IMR-90 (cell line): Measurements from ENCODE around the gene PLCD1. TPM values are rescaled to one million over a fixed set of nuclear protein-coding genes. Genes with fewer than 3 reads are reported as not detected.
"Not testable (repeated sequence)": the region's sequence is repeated elsewhere in the genome, so short reads cannot be mapped to it uniquely, and the experiment has no call there.

Experiments
- ATAC-seq: fragments of 200-7000 bp; cut with Tn5 transposase; 2 replicates; pipeline ENCODE4 v1.9.1; 2020; ENCODE audit warnings: low read depth, mild to moderate bottlenecking, moderate library complexity
- BruUV-seq: library from RNA; stranded (reverse); fragments of 400-500 nt; replicated peaks from 2 replicates; lab custom pipeline; 2021; lab: Mats Ljungman, UMichigan
- CTCF ChIA-PET: fragments of 300-600 bp; formaldehyde crosslinking; extraction: SDS; loops from one replicate; lab custom pipeline; 2021; ENCODE audit warnings: antibody characterized with exemption; lab: Yijun Ruan, JAX
- POLR2A ChIA-PET: fragments of 300-600 bp; sonication (Branson Sonifier 250); formaldehyde crosslinking; loops from one replicate; lab custom pipeline; 2022; ENCODE audit warnings: antibody characterized with exemption; ENCODE audit not compliant: unreplicated experiment; lab: Charles Lee
- DNase-seq: peaks from one replicate; pipeline ENCODE4 v3.0.0; 2013
- H2AFZ ChIP-seq: replicated peaks from 2 replicates; pipeline ENCODE3; 2013; ENCODE audit warnings: low read length, mild to moderate bottlenecking; ENCODE audit not compliant: poor library complexity
- H2AK5ac ChIP-seq: 2 replicates; pipeline ENCODE4 v1.6.1; 2013; ENCODE audit warnings: low read depth, low read length, inconsistent platforms
- H2AK9ac ChIP-seq: replicated peaks from 2 replicates; pipeline ENCODE3; 2013; ENCODE audit warnings: mild to moderate bottlenecking, low read depth, low read length, moderate library complexity; ENCODE audit not compliant: poor library complexity
- H2BK120ac ChIP-seq: 2 replicates; pipeline ENCODE4 v1.6.1; 2013; ENCODE audit warnings: low read depth, low read length, inconsistent platforms
- H2BK15ac ChIP-seq: 3 replicates; pipeline ENCODE4 v1.6.1; 2013; ENCODE audit warnings: low read depth, low read length, inconsistent platforms
- H2BK20ac ChIP-seq: 2 replicates; pipeline ENCODE4 v1.6.1; 2013; ENCODE audit warnings: low read depth, mild to moderate bottlenecking, inconsistent platforms, low read length, moderate library complexity
- H2BK5ac ChIP-seq: 2 replicates; pipeline ENCODE4 v1.6.1; 2013; ENCODE audit warnings: mild to moderate bottlenecking, low read depth, low read length, inconsistent platforms; ENCODE audit not compliant: poor library complexity, severe bottlenecking
- H3K14ac ChIP-seq: replicated peaks from 2 replicates; pipeline ENCODE4 v1.6.1; 2013; ENCODE audit warnings: low read depth, low read length, inconsistent platforms
- H3K18ac ChIP-seq: 2 replicates; pipeline ENCODE4 v1.6.1; 2013; ENCODE audit warnings: low read depth, low read length, control low read depth
- H3K23ac ChIP-seq: 2 replicates; pipeline ENCODE4 v1.6.1; 2013; ENCODE audit warnings: low read depth, low read length, inconsistent platforms
- H3K27ac ChIP-seq: 2 replicates; pipeline ENCODE4 v1.5.1; 2013; ENCODE audit warnings: mild to moderate bottlenecking, control low read depth, low read length; ENCODE audit not compliant: insufficient read depth
- H3K27me3 ChIP-seq: 2 replicates; pipeline ENCODE4 v1.6.1; 2013; ENCODE audit warnings: low read length; ENCODE audit not compliant: control insufficient read depth, insufficient read depth
- H3K36me3 ChIP-seq: 2 replicates; pipeline ENCODE4 v1.6.1; 2013; ENCODE audit warnings: low read length, mixed read lengths; ENCODE audit not compliant: control insufficient read depth, insufficient read depth
- H3K4ac ChIP-seq: 2 replicates; pipeline ENCODE4 v1.6.1; 2013; ENCODE audit warnings: low read depth, low read length, inconsistent platforms
- H3K4me1 ChIP-seq: 2 replicates; pipeline ENCODE4 v1.6.1; 2013; ENCODE audit warnings: low read length, mixed read lengths; ENCODE audit not compliant: control insufficient read depth, insufficient read depth
- H3K4me2 ChIP-seq: 2 replicates; pipeline ENCODE4 v1.6.1; 2013; ENCODE audit warnings: low read depth, mild to moderate bottlenecking, control low read depth, low read length, moderate library complexity
- H3K4me3 ChIP-seq: 2 replicates; pipeline ENCODE4 v1.5.1; 2013; ENCODE audit warnings: low read depth, mild to moderate bottlenecking, control low read depth, low read length, moderate library complexity; ENCODE audit not compliant: insufficient read depth
- H3K56ac ChIP-seq: 2 replicates; pipeline ENCODE4 v1.6.1; 2013; ENCODE audit warnings: low read length, inconsistent platforms; ENCODE audit not compliant: insufficient read depth; ENCODE audit errors: extremely low read depth
- H3K79me1 ChIP-seq, 2 experiments: 2 replicates each; pipeline ENCODE4 v1.6.1; 2013; ENCODE audit warnings: low read length in 2 of 2, inconsistent platforms in 1 of 2, low read depth in 1 of 2
- H3K9ac ChIP-seq: 2 replicates; pipeline ENCODE4 v1.6.1; 2013; ENCODE audit warnings: low read depth, low read length, control low read depth
- H3K9me1 ChIP-seq: 2 replicates; pipeline ENCODE4 v1.6.1; 2013; ENCODE audit warnings: low read length, inconsistent platforms; ENCODE audit not compliant: insufficient read depth
- H3K9me3 ChIP-seq: 2 replicates; pipeline ENCODE4 v1.6.1; 2013; ENCODE audit warnings: low read length; ENCODE audit not compliant: control insufficient read depth, insufficient read depth
- H4K20me1 ChIP-seq: 2 replicates; pipeline ENCODE4 v1.6.1; 2013; ENCODE audit warnings: low read length, inconsistent platforms; ENCODE audit not compliant: insufficient read depth
- H4K5ac ChIP-seq: 2 replicates; pipeline ENCODE4 v1.6.1; 2013; ENCODE audit warnings: mild to moderate bottlenecking, low read depth, low read length, control low read depth
- H4K8ac ChIP-seq, 2 experiments: 2 replicates each; pipeline ENCODE4 v1.6.1; 2013; ENCODE audit warnings: low read depth in 2 of 2, low read length in 2 of 2, control low read depth in 1 of 2, inconsistent platforms in 1 of 2
- H4K91ac ChIP-seq: 2 replicates; pipeline ENCODE4 v1.6.1; 2013; ENCODE audit warnings: low read depth, low read length, inconsistent platforms; ENCODE audit not compliant: insufficient read depth
- WGBS, 2 experiments: methylation state at CpG; one replicate each; pipeline versions ENCODE4 v1.1.5 to v1.1.7; 2013; ENCODE audit warnings: missing lambda C conversion rate in 2 of 2; ENCODE audit not compliant: insufficient read length in 1 of 2; ENCODE audit errors: extremely low coverage in 2 of 2; 5-methylcytosine and 5-hydroxymethylcytosine counted together
- dilution Hi-C: fragments of 300-500 bp; cut with HindIII; formaldehyde crosslinking; loops from one replicate; pipeline ENCODE4 v1.14.3; 2018; ENCODE audit warnings: low sequenced_read_pairs; ENCODE audit not compliant: unreplicated experiment
- in situ Hi-C: fragments of 300-500 bp; cut with MboI; formaldehyde crosslinking; loops from 3 replicates; pipeline ENCODE4 v1.14.3; 2019; ENCODE audit warnings: low sequenced_read_pairs, inconsistent platforms, mixed read lengths
- intact Hi-C: fragments of 100-400 bp; cut with micrococcal nuclease; formaldehyde crosslinking; loops from 2 replicates; pipeline ENCODE4 v1.10.0; 2022
- polyA plus RNA-seq, 3 experiments: library from polyadenylated mRNA; depleted of rRNA; stranded (reverse); fragments of >200 nt; gene quantifications; 2 replicates each; pipeline ENCODE4 v1.2.3, GENCODE V29; 2012; ENCODE audit warnings: low replicate concordance in 1 of 3
- total RNA-seq: library from RNA; depleted of rRNA; stranded (reverse); fragments of >200 nt; gene quantifications from 2 replicates; pipeline ENCODE4 v1.2.3, GENCODE V29; 2012

Gene PLCD1
- total and polyA plus RNA-seq, 2 of the 4 experiments (the other 2 are of a cell fraction) = 14.9 to 16.3 TPM

DNA sequence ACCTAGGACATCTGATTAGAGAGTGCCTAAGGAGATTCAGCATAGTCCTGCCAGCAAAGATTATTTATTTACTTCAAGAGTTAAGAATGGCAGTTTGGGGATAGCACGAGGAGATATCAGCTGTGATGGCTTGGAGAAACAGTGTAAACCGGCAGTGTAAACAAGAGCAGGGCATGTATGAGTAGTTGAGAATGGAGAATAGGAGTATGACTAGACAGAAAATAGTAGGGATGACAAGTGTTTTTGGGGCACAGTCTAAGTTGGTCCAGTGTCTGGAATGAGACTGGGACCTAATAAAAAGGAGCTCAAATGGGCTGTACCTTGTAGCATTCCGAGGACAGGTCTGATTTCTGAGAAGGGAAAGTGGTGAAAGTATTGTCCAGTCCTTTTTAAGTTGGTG, 47.6 kb upstream of the PLCD1 start:
- intact Hi-C loops, H2AFZ ChIP-seq, H2BK120ac ChIP-seq, H3K14ac ChIP-seq, H2AK5ac ChIP-seq, H3K79me1 ChIP-seq, H2BK15ac ChIP-seq, H3K27me3 ChIP-seq, H4K20me1 ChIP-seq, H3K4me3 ChIP-seq, BruUV-seq, H3K9me3 ChIP-seq, H3K9ac ChIP-seq, POLR2A ChIA-PET, H3K56ac ChIP-seq, ATAC-seq, CTCF ChIA-PET, H3K23ac ChIP-seq, H2AK9ac ChIP-seq, H4K91ac ChIP-seq, in situ Hi-C loops, H3K36me3 ChIP-seq, H3K4me2 ChIP-seq, H3K27ac ChIP-seq, H4K8ac ChIP-seq, H2BK5ac ChIP-seq, H3K4me1 ChIP-seq, dilution Hi-C loops, H3K9me1 ChIP-seq, H3K4ac ChIP-seq, H3K18ac ChIP-seq, DNase-seq, H4K5ac ChIP-seq, H2BK20ac ChIP-seq: not testable (repeated sequence)
- 40% methylated on average over 1 of the region's 3 CpGs; no CpG with 5 or more reads in 1 of the 2 experiments for WGBS, 2 experiments
